ENCODE data around the gene KIF26B.
"Not testable (repeated sequence)": the region's sequence is repeated elsewhere in the genome, so short reads cannot be mapped to it uniquely, and the experiment has no call there.

KIF26B gene

DNA sequence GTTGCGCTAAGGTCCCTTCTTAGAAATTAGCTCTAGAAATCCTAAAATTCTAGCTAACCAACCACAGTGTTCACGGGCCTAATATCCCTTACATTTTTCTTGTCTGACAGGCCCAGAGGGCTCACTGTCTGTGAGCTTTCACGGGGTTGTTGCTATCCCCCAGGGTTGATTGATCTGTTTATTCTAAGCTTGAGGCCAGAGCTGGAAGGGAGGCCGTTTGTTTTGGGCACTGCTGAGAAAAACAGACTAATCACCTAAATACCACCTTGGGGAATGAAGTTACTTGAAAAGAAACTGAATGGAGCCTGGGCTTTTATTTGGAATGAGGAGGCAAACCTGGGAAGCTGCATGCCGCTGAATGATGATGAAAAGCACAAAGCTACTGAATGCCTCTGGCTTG is 162.4 kb downstream of the KIF26B start:
- Histone ChIP-seq H2AFZ (ENCODE audit: low read depth, low read length) (no peak overlapping the region), H3K4me1 (ENCODE audit: insufficient read depth, low read length) (no peaks in the 10 kb centered on the region), H3K36me3 (ENCODE audit: insufficient read depth, low read length) (no peaks in the 10 kb centered on the region), H3K79me2 (ENCODE audit: insufficient read depth, low read length) (no peaks in the 10 kb centered on the region), H3K27me3 (ENCODE audit: insufficient read depth, low read length, poor library complexity) (no peaks in the 10 kb centered on the region), H3K4me3 (ENCODE audit: low read depth in 1 of 2, low read length in 2 of 2) (no peak overlapping the region), H3K9ac (ENCODE audit: low read depth, low read length) (no peak overlapping the region), H4K20me1 (ENCODE audit: insufficient read depth, low read length) (no peaks in the 10 kb centered on the region), H3K27ac (ENCODE audit: low read length) (no peak overlapping the region), H3K9me3 (ENCODE audit: insufficient read depth, low read length, severe bottlenecking) (no peaks in the 10 kb centered on the region), H3K4me2 (ENCODE audit: insufficient read depth, low read length) (no peak overlapping the region)
- ATAC-seq (ENCODE audit: insufficient read depth, low read depth) (no peak), DNase-seq (no peak)
- no peak for TF ChIP-seq CTCF (IDR thresholded peaks at IDR 0.05; ENCODE audit: borderline replicate concordance, extremely low read depth, low read length, poor library complexity, severe bottlenecking)
- TF ChIP-seq EZH2 (IDR thresholded peaks at IDR 0.05; ENCODE audit: borderline replicate concordance, low read depth, low read length, severe bottlenecking) = no peak

DNA sequence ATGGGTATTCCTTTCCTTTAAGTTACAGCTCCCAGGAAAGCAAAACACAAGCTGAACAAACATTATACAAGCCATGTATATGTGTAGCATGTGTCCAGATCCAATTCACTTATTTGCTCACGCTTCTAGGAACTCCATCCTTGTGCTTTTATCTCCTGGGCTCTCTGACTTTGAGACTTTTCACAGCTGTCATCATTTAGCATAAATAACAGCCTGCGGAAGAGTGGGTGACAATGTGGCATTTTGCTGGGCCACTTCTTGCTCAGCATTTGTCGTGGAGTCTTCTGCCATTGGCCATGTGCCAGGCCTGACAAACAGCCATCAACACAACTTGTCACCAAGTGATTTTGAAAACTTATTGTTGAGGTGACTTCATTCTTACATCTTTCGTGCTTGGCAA is 164.3 kb downstream of the KIF26B start:
- DNase-seq (no peak), ATAC-seq (ENCODE audit: insufficient read depth, low read depth) (no peak)
- no peak overlapping the region for H3K27ac ChIP-seq (ENCODE audit: low read length)
- no peaks in the 10 kb centered on the region for H3K9me3 ChIP-seq (ENCODE audit: insufficient read depth, low read length, severe bottlenecking)
- H3K4me3 ChIP-seq (ENCODE audit: low read depth in 1 of 2, low read length in 2 of 2) = no peak overlapping the region
- no peaks in the 10 kb centered on the region for H3K79me2 ChIP-seq (ENCODE audit: insufficient read depth, low read length)
- H3K4me1 ChIP-seq (ENCODE audit: insufficient read depth, low read length) = no peaks in the 10 kb centered on the region
- no peak overlapping the region for H3K9ac ChIP-seq (ENCODE audit: low read depth, low read length)
- H2AFZ ChIP-seq (ENCODE audit: low read depth, low read length) = no peak overlapping the region
- H3K4me2 ChIP-seq (ENCODE audit: insufficient read depth, low read length) = no peak overlapping the region
- H4K20me1 ChIP-seq (ENCODE audit: insufficient read depth, low read length) = no peaks in the 10 kb centered on the region
- H3K27me3 ChIP-seq (ENCODE audit: insufficient read depth, low read length, poor library complexity) = no peaks in the 10 kb centered on the region
- no peak for TF ChIP-seq CTCF (IDR thresholded peaks at IDR 0.05; ENCODE audit: borderline replicate concordance, extremely low read depth, low read length, poor library complexity, severe bottlenecking)
- no peak for TF ChIP-seq EZH2 (IDR thresholded peaks at IDR 0.05; ENCODE audit: borderline replicate concordance, low read depth, low read length, severe bottlenecking)
- H3K36me3 ChIP-seq (ENCODE audit: insufficient read depth, low read length) = no peaks in the 10 kb centered on the region

- Histone ChIP-seq H3K4me1 (ENCODE audit: insufficient read depth, low read length) (no peaks in the 10 kb centered on the region), H3K9ac (ENCODE audit: low read depth, low read length) (no peak overlapping the region), H3K9me3 (ENCODE audit: insufficient read depth, low read length, severe bottlenecking) (no peaks in the 10 kb centered on the region), H3K4me3 (ENCODE audit: low read depth in 1 of 2, low read length in 2 of 2) (no peak overlapping the region), H2AFZ (ENCODE audit: low read depth, low read length) (no peak overlapping the region), H3K27me3 (ENCODE audit: insufficient read depth, low read length, poor library complexity) (no peaks in the 10 kb centered on the region), H4K20me1 (ENCODE audit: insufficient read depth, low read length) (no peaks in the 10 kb centered on the region), H3K36me3 (ENCODE audit: insufficient read depth, low read length) (no peaks in the 10 kb centered on the region), H3K79me2 (ENCODE audit: insufficient read depth, low read length) (no peaks in the 10 kb centered on the region), H3K4me2 (ENCODE audit: insufficient read depth, low read length) (no peak overlapping the region), H3K27ac (ENCODE audit: low read length) (no peak overlapping the region)
- TF ChIP-seq EZH2 (IDR thresholded peaks at IDR 0.05; ENCODE audit: borderline replicate concordance, low read depth, low read length, severe bottlenecking) (no peak), CTCF (IDR thresholded peaks at IDR 0.05; ENCODE audit: borderline replicate concordance, extremely low read depth, low read length, poor library complexity, severe bottlenecking) (peak; percentile 27)
- DNase-seq (no peak), ATAC-seq (ENCODE audit: insufficient read depth, low read depth) (no peak)
These were observed 167.9 kb downstream of the KIF26B start for GRCh38 chr1:245322673-245323072.

DNA sequence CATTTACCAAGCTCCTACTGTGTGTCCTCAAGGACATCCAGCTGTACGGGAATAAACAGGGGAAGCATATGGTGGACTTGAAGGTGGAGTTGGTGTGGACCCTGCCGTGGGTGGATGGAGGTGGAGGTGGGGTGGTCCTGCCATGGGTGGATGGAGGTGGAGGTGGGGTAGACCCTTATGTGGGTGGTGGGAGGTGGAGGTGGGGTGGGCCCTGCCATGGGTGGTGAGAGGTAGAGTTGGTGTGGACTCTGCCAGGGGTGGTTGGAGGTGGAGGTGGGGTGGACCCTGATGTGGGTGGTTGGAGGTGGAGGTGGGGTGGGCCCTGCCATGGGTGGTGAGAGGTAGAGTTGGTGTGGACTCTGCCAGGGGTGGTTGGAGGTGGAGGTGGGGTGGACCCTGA is 169.0 kb downstream of the KIF26B start:
- not testable (repeated sequence) for H3K4me3 ChIP-seq (ENCODE audit: low read depth in 1 of 2, low read length in 2 of 2); H3K27ac ChIP-seq (ENCODE audit: low read length); ATAC-seq (ENCODE audit: insufficient read depth, low read depth); H3K36me3 ChIP-seq (ENCODE audit: insufficient read depth, low read length); H4K20me1 ChIP-seq (ENCODE audit: insufficient read depth, low read length); H3K79me2 ChIP-seq (ENCODE audit: insufficient read depth, low read length); DNase-seq; H3K4me2 ChIP-seq (ENCODE audit: insufficient read depth, low read length); H3K4me1 ChIP-seq (ENCODE audit: insufficient read depth, low read length); H3K9ac ChIP-seq (ENCODE audit: low read depth, low read length); H2AFZ ChIP-seq (ENCODE audit: low read depth, low read length); H3K9me3 ChIP-seq (ENCODE audit: insufficient read depth, low read length, severe bottlenecking); H3K27me3 ChIP-seq (ENCODE audit: insufficient read depth, low read length, poor library complexity)

Data from DND-41 (cell line).